PC-3 (cell line): ENCODE data around the gene ARHGAP32. TPM values are rescaled to one million over a fixed set of nuclear protein-coding genes. Genes with fewer than 3 reads are reported as not detected.

Source experiments
- ATAC-seq: fragments of 200-7000 bp; cut with Tn5 transposase; 2 replicates; pipeline ENCODE4 v1.9.1; 2020; ENCODE audit warnings: mild to moderate bottlenecking, moderate library complexity
- BruUV-seq: library from RNA; stranded (reverse); fragments of 400-500 nt; replicated peaks from 2 replicates; lab custom pipeline; 2021; lab: Mats Ljungman, UMichigan
- CTCF ChIA-PET: fragments of 300-600 bp; sonication (Branson Sonifier 250); formaldehyde crosslinking; loops from one replicate; lab custom pipeline; 2022; ENCODE audit warnings: antibody characterized with exemption; lab: Charles Lee
- POLR2A ChIA-PET: fragments of 300-600 bp; sonication (Branson Sonifier 250); formaldehyde crosslinking; loops from one replicate; lab custom pipeline; 2022; ENCODE audit warnings: antibody characterized with exemption; ENCODE audit not compliant: unreplicated experiment; lab: Charles Lee
- DNase-seq: peaks from one replicate; pipeline ENCODE4 v3.0.0-alpha.2; 2015
- H2AFZ ChIP-seq: fragments of 300-600 bp; sonication (generic); 2 replicates; pipeline ENCODE4 v1.6.0; 2016; ENCODE audit warnings: antibody characterized with exemption, low read length
- H3F3A ChIP-seq: fragments of 300-600 bp; sonication (generic); one replicate; pipeline ENCODE4 v1.6.0; 2017; ENCODE audit warnings: antibody characterized with exemption, low read length, control low read depth, mild to moderate bottlenecking; ENCODE audit not compliant: unreplicated experiment
- H3K27ac ChIP-seq: fragments of 300-600 bp; sonication (generic); 2 replicates; pipeline ENCODE4 v1.5.1; 2016; ENCODE audit warnings: mild to moderate bottlenecking, low read length
- H3K27me3 ChIP-seq: fragments of 300-600 bp; sonication (generic); 2 replicates; pipeline ENCODE4 v1.6.1; 2016; ENCODE audit warnings: low read length, mixed read lengths
- H3K36me3 ChIP-seq: fragments of 300-600 bp; sonication (generic); 2 replicates; pipeline ENCODE4 v1.6.1; 2016; ENCODE audit warnings: low read depth, mixed run types, low read length, mixed read lengths
- H3K4me1 ChIP-seq: fragments of 300-600 bp; sonication (generic); 2 replicates; pipeline ENCODE4 v1.5.1; 2016; ENCODE audit warnings: low read length; ENCODE audit not compliant: insufficient read depth
- H3K4me2 ChIP-seq: fragments of 300-600 bp; sonication (generic); 2 replicates; pipeline ENCODE4 v1.6.0; 2016; ENCODE audit warnings: low read length
- H3K4me3 ChIP-seq: fragments of 300-600 bp; sonication (generic); 2 replicates; pipeline ENCODE4 v1.5.1; 2016; ENCODE audit warnings: mild to moderate bottlenecking, low read length, mixed read lengths
- H3K79me2 ChIP-seq: fragments of 300-600 bp; sonication (generic); 2 replicates; pipeline ENCODE4 v1.6.1; 2017; ENCODE audit warnings: low read length, mixed read lengths
- H3K9ac ChIP-seq: fragments of 300-600 bp; sonication (generic); 2 replicates; pipeline ENCODE4 v1.6.0; 2016; ENCODE audit warnings: mild to moderate bottlenecking, low read length
- H3K9me2 ChIP-seq: fragments of 300-600 bp; sonication (generic); replicated peaks from 2 replicates; pipeline ENCODE4 v1.6.1; 2016; ENCODE audit warnings: mixed run types, low read length, mixed read lengths
- H3K9me3 ChIP-seq: fragments of 300-600 bp; sonication (generic); 2 replicates; pipeline ENCODE4 v1.6.1; 2016; ENCODE audit warnings: low read length, mixed read lengths
- H4K20me1 ChIP-seq: fragments of 300-600 bp; sonication (generic); 2 replicates; pipeline ENCODE4 v1.6.1; 2016; ENCODE audit warnings: low read length, mixed read lengths
- CTCF ChIP-seq: fragments of 300-600 bp; sonication (generic); conservative IDR thresholded peaks from 2 replicates; pipeline ENCODE4 v1.5.1; 2017; ENCODE audit warnings: antibody characterized with exemption, low read depth, mild to moderate bottlenecking, low read length
- EZH2 ChIP-seq: fragments of 300-600 bp; sonication (generic); IDR thresholded peaks from one replicate; pipeline ENCODE4 v1.6.1; 2017; ENCODE audit warnings: antibody characterized with exemption, mild to moderate bottlenecking, low read length; ENCODE audit not compliant: unreplicated experiment
- EZH2phosphoT487 ChIP-seq: fragments of 300-600 bp; sonication (generic); IDR thresholded peaks from 2 replicates; pipeline ENCODE4 v1.6.1; 2018; ENCODE audit warnings: mild to moderate bottlenecking, antibody characterized with exemption, low read length, borderline replicate concordance
- intact Hi-C: fragments of 100-400 bp; cut with micrococcal nuclease; formaldehyde crosslinking; loops from 2 replicates; pipeline ENCODE4 v1.9.0; 2023
- total RNA-seq: library from RNA; depleted of rRNA; stranded (reverse); fragments of >200 nt; gene quantifications from 2 replicates; pipeline ENCODE4 v1.2.3, GENCODE V29; 2014

The ARHGAP32 gene
- total RNA-seq, 1 experiment from 2014 or later: 13.7 TPM

GRCh38 chr11:128941110-128941509, 251.0 kb downstream of the ARHGAP32 start:
- no peaks in the 10 kb centered on the region for H3K27me3 ChIP-seq
- peaks cover 5% of the 10 kb centered on the region; the same call in 1 of the 2 replicates for H3K4me1 ChIP-seq
- no peaks in the 10 kb centered on the region for H3K9me3 ChIP-seq
- H3K9ac ChIP-seq: no peak overlapping the region
- TF ChIP-seq EZH2 (no peak), CTCF (no peak), EZH2phosphoT487 (no peak)
- no peak overlapping the region for H2AFZ ChIP-seq
- no peak overlapping the region for H3K4me3 ChIP-seq
- ChIA-PET POLR2A (interaction anchor here (0.7 kb wide), 1 partner anchor 10 kb away, joined by 3 read pairs; no protein-coding TSS in a partner anchor), CTCF (no interaction called here)
- H3K4me2 ChIP-seq: no peak overlapping the region
- BruUV-seq: no TSS peak
- no peak for ATAC-seq
- H3F3A ChIP-seq: no peaks in the 10 kb centered on the region
- intact Hi-C loops: no loop called here
- no peaks in the 10 kb centered on the region for H3K9me2 ChIP-seq
- no peaks in the 10 kb centered on the region for H3K79me2 ChIP-seq
- no peak overlapping the region for H3K27ac ChIP-seq
- H3K36me3 ChIP-seq: no peaks in the 10 kb centered on the region
- no peak for DNase-seq
- H4K20me1 ChIP-seq: no peaks in the 10 kb centered on the region

- TF ChIP-seq CTCF (no peak), EZH2phosphoT487 (no peak), EZH2 (no peak)
- Histone ChIP-seq H3K79me2 (no peaks in the 10 kb centered on the region), H2AFZ (no peak overlapping the region), H3K4me2 (no peak overlapping the region), H4K20me1 (no peaks in the 10 kb centered on the region), H3F3A (no peaks in the 10 kb centered on the region), H3K36me3 (no peaks in the 10 kb centered on the region), H3K9me3 (no peaks in the 10 kb centered on the region), H3K27me3 (no peaks in the 10 kb centered on the region), H3K4me1 (peaks cover 5% of the 10 kb centered on the region; the same call in 1 of the 2 replicates), H3K4me3 (no peak overlapping the region), H3K9me2 (no peaks in the 10 kb centered on the region), H3K27ac (no peak overlapping the region), H3K9ac (no peak overlapping the region)
- ATAC-seq (no peak), DNase-seq (no peak)
- no TSS peak for BruUV-seq
- intact Hi-C loops: no loop called here
- ChIA-PET CTCF (no interaction called here), POLR2A (no interaction called here)
Measured at GRCh38 chr11:128940603-128941002, 251.5 kb downstream of the ARHGAP32 start.

GRCh38 chr11:128940156-128940555, 252.0 kb downstream of the ARHGAP32 start:
- no peak for ATAC-seq
- no peak overlapping the region for H3K4me3 ChIP-seq
- no peak overlapping the region for H3K9ac ChIP-seq
- ChIA-PET POLR2A (no interaction called here), CTCF (no interaction called here)
- no peaks in the 10 kb centered on the region for H3K36me3 ChIP-seq
- no peaks in the 10 kb centered on the region for H3K9me3 ChIP-seq
- H3K79me2 ChIP-seq: no peaks in the 10 kb centered on the region
- H2AFZ ChIP-seq: no peak overlapping the region
- no peaks in the 10 kb centered on the region for H3K9me2 ChIP-seq
- H3K27ac ChIP-seq: no peak overlapping the region
- H3K4me2 ChIP-seq: no peak overlapping the region
- no TSS peak for BruUV-seq
- intact Hi-C loops: no loop called here
- H4K20me1 ChIP-seq: no peaks in the 10 kb centered on the region
- DNase-seq: no peak
- H3K4me1 ChIP-seq: peaks cover 5% of the 10 kb centered on the region; the same call in 1 of the 2 replicates
- H3K27me3 ChIP-seq: no peaks in the 10 kb centered on the region
- TF ChIP-seq CTCF: no peak
- no peaks in the 10 kb centered on the region for H3F3A ChIP-seq
